CD1c-positive myeloid dendritic cell (primary cell): ENCODE data around the gene GABRP.
"Not testable (repeated sequence)": the region's sequence is repeated elsewhere in the genome, so short reads cannot be mapped to it uniquely, and the experiment has no call there.

Source experiments
- DNase-seq: peaks from one replicate; pipeline ENCODE4 v3.0.0-alpha.2; 2016; ENCODE audit errors: extremely low spot score

The GABRP gene

DNA sequence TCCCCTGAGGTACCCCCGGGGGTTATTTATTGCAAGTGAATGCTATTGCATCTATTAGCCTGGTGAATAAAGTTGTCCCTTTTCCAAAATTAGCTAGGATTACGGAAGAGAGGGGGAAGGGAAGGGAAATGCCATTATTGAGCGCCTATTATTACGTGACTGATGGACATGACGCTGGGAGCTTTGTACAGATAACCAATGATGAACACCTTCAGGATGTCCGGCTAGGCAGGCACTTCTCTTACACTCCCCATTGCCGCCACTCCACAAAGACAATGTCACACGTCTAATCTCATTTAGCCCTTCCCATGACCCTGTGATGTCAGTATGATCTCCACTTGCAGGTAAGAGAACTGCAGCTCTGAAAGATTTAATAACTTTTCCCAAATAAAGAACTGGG lies 9.4 kb downstream of the GABRP start:
- no peak for DNase-seq

DNA sequence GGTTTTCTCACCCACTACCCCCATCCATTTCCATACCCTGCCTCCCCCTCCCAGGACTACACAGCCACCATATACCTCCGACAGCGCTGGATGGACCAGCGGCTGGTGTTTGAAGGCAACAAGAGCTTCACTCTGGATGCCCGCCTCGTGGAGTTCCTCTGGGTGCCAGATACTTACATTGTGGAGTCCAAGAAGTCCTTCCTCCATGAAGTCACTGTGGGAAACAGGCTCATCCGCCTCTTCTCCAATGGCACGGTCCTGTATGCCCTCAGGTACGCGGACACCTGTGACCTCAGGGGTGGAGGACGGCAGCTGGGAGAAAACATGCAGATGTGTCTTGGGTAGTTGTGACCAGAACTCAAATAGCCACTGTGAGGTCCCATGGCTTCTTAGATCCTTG lies 11.6 kb downstream of the GABRP start:
- no peak for DNase-seq

DNA sequence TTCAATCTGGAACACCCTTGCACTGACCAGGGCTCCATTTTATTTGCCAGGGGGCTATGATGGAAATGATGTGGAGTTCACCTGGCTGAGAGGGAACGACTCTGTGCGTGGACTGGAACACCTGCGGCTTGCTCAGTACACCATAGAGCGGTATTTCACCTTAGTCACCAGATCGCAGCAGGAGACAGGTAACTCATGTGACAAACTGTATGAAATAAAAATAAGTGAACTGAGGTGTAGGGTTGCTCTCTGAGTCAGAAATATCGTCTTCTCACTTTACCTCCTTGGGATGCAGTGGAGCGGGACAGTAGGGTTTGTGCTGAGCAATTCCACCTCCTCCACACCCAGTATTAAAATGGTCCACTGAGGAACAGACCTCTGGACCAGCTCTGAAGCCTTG lies 22.1 kb downstream of the GABRP start:
- no peak for DNase-seq

DNA sequence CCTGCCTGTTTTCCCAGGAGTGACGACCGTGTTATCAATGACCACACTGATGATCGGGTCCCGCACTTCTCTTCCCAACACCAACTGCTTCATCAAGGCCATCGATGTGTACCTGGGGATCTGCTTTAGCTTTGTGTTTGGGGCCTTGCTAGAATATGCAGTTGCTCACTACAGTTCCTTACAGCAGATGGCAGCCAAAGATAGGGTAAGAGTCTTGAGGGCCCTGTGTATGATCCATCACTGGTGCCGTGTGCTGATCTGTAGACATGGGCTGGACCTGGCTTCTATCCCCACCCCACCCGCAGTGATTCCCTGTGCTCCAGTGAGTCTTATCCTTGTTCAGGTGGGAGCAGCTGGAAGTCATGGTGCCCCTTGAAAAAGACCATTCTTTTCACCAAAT lies 26.0 kb downstream of the GABRP start:
- peak; percentile 3 for DNase-seq

DNA sequence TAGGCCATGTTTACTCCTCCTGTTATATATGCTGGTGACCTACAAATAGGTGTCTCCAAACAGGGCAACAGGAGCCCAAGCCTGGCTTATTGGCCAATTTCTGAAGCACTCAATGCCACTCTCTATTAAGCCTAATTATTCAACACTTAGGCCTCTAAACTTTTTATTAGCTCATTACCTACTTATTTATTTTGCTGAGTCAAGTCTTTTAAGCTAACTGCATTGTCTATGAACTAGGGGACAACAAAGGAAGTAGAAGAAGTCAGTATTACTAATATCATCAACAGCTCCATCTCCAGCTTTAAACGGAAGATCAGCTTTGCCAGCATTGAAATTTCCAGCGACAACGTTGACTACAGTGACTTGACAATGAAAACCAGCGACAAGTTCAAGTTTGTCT lies 28.2 kb downstream of the GABRP start:
- DNase-seq, result no peak

DNA sequence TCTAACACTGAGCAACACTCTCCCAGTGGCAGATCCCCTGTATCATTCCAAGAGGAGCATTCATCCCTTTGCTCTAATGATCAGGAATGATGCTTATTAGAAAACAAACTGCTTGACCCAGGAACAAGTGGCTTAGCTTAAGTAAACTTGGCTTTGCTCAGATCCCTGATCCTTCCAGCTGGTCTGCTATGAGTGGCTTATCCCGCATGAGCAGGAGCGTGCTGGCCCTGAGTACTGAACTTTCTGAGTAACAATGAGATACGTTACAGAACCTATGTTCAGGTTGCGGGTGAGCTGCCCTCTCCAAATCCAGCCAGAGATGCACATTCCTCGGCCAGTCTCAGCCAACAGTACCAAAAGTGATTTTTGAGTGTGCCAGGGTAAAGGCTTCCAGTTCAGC lies 29.7 kb downstream of the GABRP start:
- no peak for DNase-seq

DNA sequence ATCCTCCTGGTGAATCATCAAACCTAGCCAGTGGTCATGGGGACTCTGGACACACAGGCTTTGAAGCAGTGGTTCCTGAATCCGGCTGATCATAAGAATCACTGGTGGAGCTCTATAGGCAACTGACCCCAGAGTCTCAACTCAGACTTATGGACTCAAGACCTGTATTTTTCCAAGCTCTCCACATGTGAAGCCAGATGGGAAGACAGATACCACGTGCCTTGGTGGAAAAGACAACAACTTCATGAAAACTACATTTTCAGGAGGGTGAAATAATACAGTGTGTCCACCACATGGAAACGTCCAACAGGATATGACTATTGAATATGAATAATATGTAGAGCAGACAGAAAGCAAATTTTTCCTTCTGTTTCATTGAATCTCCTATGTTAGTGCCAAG lies 33.7 kb downstream of the GABRP start:
- DNase-seq, result no peak

DNA sequence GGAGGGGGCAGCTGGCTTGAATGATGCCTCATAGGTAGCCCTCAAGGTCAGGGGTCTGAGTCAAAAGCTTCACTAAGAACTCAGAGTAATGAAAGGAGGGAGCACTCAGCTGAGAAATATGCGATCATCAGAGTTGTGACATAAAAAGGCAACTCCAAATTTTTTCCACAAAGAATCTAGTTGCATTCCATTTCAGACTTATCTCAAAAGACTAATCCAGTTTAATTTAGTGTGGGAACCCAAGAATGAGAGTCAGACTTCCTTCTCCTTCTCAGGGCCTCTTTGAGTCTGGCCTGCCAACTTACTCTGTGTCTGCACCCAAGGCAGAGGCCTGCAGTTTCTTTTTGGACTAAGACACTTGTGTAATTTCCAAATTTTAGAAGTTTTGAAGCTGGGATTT lies 34.7 kb downstream of the GABRP start:
- DNase-seq, result no peak

DNA sequence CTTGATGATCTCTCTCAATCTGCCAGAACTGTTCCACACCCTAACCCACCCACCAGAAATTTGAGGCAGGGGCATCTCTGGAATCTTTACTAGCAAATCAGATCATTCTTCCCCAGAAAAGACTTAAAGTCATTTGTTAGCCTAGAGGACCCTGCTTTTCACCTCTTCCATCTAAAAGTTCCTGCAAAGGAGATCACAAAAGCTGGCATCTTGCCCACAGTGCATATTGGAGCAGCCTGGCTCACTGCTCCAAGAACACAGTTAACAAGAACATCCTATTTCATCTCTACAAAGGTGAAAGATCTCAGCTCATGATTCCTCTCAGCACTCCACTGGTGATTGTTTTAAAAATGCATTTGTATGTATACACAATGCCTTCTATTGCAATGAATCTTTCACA lies 36.3 kb downstream of the GABRP start:
- no peak for DNase-seq

DNA sequence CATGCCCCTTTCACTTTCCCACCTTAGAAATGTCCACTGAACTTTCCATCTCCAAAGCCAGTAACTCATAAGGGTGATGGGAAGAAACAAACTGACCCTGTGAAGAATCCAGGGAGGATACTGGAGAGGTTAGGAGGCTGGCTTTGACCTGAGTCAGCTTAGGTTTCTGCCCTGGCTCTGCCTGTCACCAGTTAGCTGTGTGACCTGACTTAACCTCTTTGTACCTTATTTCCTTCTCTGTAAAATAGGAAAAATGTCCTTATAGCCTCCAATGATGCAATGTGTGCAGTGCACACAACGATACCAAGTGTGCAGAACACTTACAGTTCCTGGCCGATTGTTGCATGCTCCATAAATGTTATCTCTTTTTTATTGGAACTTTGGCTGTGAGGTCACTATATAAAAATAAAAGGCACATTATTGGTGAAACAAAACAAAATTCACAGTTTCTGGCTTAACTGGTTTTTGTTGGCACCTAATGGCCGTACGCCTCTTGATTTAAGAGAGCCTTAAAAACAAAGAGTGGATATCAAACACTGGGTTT lies 37.8 kb downstream of the GABRP start:
- no peak for DNase-seq

DNA sequence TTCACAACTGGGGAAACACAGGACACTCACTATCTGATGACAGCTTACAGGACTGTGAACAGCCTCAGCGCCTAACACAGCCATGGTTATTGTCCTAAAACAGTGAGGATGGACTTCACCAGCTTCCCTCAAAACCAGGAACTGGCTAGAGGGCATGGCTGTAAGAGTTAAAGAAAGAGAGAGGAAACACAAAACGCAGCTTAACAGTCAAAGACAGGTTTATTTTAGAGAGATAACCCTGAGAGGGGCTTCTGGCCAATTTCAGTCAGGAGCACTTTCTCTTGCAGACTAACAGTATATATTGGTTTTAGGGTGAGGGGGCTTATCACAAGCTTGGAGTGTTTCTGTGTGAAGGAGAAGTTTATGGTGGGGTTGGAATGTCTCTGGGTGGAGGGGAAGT lies 42.6 kb downstream of the GABRP start:
- DNase-seq, result no peak

DNA sequence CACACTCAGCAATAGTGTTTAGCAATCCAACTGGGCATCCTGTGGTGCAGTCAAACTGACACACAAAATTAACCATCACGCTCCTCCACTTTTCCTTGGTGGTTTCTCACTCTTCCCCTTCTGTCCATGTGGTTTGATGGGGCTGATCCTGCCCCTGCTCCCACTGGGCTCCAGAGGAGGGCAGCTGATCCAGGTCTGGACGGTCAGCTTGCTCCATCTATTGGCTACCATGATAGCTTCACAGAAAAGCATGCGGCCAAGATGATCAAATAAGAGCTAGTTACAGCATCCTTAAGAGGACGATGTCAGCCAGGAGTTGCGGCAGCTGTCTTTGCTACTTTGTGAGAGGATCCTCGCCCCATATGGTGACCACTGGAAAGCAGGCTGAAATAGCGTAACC lies 48.7 kb downstream of the GABRP start:
- DNase-seq, result no peak

DNA sequence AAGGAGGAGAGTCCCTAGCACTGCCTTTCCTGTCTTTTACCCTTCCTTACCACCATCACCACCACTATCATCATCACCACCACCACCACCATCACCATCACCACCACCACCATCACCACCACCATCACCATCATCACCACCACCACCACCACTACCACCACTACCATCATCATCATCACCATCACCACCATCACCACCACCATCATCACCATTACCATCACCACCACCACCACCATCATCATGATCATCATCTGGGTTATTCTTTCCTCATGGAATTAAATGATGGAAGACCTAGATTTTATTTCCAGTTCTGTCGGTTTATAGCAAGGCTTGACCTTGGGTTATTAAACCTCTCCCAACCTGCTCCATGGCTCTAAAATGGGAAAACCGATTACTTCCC lies 50.5 kb downstream of the GABRP start:
- not testable (repeated sequence) for DNase-seq

DNA sequence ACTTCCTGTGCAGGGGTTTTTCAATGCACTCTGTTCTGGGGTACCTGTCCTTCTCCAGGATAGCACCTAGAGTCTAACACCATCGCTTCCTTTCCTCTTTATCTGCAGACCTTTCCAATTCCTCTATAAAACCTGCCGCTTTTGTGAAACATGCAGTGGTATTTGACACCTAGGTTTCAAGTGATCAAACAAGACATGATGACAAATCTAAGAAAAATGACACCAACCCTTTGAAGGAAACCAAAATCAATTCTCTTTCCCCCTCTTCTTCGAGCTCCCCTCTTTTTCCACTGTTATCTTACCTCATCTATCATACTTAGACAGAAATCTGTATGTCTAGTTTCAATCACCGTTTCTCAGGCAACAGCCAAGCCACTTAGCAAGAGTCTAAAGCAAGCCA lies 52.7 kb downstream of the GABRP start:
- DNase-seq, result no peak

DNA sequence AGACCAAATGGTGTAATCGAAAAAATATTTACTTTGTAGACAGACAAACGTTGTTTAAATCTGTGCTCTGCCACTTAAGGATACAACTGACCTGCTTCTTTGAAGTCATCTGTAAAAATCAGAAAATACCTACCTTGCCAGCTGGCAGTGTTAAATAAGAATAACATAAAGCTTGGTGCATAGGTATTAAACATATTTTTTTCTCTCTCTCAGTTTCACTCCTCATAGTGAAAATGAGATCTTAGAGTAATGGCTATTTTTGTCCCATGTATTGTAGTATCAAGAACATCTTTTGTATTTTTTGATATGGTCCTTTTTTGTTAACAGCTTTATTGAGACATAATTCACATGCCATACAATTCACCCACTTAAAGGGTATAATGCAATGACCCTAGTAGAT lies 60.3 kb downstream of the GABRP start:
- DNase-seq, result no peak

DNA sequence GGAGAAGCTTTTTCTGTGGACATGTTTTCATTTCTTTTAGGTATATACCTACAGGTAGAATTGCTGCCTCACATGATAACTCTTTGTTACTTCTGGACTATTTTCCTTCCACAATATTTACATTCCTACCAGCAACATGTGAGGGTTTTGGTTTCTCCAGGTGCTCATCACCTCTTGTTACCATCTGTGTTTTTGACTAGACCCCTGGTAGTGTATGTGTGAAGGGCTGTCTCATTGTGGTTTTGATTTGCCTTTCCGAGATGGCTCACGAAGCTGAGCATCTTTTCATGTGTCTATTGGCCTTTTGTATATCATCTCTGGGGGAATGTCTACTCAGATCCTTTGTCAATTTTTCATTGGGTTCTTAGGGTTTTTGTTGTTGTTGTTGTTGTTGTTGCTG lies 61.1 kb downstream of the GABRP start:
- DNase-seq, result no peak

DNA sequence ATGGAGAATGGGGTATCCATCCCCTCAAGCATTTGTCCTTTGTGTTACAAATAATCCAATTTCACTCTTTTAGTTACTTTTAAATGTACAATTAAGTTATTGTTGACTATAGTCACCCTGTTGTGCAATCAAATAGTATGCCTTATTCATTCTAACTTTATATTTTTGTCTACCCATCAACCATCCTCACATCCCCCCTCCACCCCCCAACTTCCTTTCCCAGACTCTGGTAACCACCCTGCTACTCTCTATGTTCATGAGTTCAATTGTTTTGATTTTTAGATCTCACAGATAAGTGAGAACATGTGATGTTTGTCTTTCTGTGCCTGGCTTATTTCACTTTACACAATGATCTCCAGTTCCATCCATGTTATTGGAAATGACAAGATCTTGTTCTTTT lies 62.9 kb downstream of the GABRP start:
- no peak for DNase-seq

DNA sequence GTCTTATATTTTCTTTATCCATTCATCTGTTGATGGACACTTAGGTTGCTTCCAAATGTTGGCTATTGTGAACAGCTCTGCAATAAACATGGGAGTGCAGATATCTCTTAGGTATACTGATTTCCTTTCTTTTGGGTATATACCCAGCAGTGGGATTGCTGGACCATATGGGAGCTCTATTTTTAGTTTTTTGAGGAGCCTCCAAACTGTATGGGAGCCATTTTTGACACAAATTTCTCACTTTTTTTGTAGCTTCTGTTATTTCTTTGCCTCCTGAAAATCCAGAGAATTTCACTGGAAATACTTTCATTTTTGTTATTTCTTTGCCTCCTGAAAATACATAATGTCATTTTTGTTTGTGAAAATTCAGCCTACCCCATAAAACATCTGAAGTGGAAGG lies 63.3 kb downstream of the GABRP start:
- DNase-seq, result no peak

DNA sequence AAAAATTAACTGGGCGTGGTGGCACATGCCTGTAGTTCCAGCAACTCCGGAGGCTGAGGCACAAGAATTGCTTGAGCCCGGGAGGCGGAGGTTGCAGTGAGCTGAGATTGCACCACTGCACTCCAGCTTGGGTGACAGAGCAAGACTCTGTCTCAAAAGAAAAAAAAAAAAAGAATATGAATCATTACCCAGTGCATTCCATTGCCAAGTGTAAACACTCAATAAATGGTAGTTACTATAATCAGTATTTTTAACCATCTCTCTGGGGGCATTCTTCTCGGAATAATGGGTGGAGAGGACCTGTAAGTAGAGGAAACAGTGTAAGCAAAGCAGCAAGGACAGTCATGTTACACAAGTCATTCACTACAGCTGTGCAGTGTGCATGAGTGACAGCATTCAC lies 64.5 kb downstream of the GABRP start:
- DNase-seq, result no peak

DNA sequence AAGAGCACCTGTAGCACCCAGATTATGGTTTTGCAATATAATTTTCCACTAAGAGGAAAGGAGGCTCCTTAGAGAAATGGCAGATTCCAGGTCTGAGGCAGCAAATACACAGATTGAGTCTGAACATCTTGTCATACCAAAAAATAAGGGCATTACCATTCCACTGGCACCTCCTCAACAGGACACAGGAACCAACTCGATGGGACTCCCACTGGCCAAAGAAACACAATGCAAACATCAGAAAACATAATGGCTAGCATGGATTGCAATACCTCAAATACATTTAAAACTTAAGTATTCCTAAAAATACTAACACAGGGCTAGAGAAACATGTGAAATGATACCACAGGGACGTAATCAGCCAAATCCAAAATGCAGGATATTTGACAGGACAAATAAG lies 65.8 kb downstream of the GABRP start:
- no peak for DNase-seq

DNA sequence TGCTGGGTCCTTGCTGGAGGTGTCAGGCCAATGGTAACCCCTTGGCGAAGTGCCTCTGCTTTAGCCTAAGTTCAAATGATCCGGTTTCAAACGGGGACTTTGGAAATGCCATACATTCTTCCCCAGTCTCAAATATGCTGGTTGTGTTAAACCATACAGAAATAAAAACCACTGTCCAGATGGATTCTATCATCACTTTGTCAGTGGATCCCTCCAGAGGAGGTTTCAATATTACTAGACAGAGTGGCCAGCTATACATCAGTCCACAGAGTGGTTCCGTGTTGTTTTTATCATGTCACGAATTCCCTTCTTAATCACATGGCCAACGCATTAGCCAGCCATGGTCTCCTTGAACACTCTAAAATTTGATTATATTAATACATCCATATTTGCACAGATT lies 71.0 kb downstream of the GABRP start:
- DNase-seq, result no peak

DNA sequence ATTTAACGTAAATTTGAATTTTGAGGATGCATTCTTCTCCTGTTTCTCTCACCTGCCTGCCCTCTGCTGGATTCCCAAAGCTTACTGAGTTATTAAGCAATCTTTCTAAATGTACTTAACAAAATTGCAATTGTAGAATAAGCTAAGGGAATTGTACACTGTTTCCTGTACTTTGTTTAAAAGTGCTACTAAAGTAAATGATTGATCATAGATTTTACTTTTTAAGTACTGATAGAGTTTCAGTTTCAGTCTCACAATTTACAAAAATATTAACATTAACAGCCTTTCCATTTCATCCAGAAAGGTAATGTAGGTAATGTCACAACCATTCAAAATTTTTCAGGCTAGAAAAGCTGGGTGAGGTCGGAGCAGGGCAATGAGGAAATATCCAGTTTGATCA lies 73.5 kb downstream of the GABRP start:
- DNase-seq, result no peak

DNA sequence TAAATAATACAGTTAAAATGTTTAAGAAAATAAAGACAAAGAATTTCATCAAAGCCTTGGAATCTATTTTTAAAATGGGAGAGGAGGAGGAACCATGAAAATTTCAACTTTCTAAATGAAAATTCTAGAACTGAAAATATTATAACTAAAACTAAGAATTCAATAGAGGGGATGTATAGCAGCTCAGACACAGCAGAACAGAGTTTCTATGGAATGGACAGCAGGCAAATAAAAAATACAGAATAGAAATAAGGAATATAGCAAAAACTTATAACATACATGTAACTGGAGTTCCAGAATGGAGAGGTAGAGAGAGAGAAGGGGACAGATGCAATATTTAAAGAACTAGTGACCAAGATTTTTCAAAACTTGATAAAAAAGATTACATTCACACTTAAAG lies 76.9 kb downstream of the GABRP start:
- no peak for DNase-seq

DNA sequence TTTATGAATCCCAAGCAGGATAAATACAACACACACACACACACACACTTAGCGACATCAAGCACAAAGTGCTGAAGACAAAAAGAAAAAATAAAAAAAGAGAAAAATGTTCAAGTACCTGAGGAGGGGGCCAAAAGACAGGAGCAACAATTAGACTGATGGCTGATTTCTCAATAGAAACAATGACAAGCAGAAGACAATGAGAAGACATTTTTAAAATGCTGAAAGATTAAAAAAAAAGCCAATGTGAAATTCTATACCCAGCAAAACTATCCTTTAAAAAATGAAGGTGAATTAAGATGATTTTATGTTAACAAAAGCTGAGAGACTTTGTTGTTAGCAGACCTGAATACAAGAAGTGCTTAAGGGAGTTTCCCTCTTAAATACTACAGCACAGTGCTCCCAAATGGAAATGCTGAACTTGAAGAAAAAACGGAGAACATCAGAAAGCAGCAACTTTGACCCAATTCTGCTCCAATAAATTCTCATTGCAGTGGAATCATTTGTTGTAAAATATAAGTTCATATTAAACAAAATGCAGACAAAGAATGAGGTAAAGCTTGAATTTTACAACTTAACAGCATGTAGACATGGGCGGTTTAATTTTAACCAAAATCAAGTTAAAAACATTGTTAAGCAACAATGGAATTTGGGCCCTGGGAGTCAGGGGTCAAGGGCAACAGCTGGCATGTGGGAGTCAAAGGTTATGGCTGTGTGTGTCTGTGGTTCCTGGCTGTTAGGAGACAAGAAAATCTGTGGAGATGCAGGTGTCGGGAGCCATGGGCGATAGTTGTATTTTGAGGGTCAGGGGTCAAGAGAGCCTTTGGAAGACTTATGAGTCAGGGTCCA lies 77.5 kb downstream of the GABRP start:
- no peak for DNase-seq
